NCI-H1092 (cell line): ENCODE results near the gene ALDH3B2.

ENCODE experiments used
- DNase-seq: peaks from one replicate; lab custom pipeline; 2025; lab: John Stamatoyannopoulos, UW

ALDH3B2 gene

DNA sequence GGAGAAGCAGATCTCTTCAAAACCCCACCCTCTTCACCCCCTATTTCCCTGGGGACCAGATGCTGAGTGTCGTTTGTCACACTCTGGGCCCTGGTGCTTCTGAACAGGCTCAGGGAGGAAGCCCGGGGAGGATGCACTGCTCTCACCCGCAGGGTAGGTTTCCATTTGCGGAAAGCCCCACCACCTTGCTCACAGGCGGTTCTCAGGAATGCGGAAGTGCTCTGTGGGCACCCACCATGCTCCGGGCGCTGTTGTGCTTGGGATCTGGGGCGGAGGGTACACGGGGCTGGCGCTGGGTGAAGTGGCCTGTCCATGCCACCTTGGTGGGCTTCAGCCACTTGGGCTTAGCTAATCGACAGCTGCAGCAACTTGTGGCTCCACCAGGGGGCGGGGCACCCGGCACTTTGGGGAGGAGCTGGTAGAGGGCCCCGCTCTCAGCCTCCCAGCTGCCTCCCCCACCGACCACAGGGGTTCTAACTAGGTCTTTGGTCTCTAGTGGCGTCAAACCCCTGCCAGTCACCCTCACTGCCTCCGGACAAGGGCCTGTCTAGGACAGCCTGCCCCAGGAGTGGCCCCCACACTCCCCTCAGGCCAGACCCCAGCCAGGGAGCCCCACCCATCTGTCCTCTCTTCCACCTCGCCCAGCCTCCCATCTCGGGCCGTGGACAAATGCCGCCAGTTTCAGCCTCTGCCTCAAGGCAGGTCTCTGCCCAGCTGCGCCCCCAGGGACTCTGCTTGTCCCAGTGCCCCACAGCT, 60.3 kb downstream of the ALDH3B2 start:
- peak; percentile 18 for DNase-seq

- no peak for DNase-seq
Measured at GRCh38 chr11:67613313-67613959, 61.0 kb downstream of the ALDH3B2 start.

DNA sequence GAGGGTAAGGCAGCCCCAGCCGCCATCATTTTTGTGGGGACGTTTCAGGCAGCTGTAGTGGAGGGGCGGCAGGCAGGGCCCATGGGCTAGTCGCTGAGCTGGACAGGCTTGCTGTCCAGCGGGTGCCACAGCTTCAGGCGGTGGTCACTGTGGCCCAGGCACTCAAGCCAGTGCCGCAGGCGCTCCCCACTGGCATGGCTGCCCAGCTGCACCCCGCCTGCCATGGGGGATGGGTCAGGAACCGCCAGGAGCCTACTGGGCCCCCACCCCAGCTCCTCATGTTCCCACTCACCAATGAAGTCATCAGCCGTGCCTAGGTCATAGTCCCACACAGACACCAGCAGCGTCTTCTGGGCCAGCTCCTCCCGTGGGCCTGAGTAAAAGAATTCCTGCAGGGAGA, 61.7 kb downstream of the ALDH3B2 start:
- DNase-seq: no peak
